K562 (cell line): Measurements from ENCODE around the gene SERPINE2. TPM values are rescaled to one million over a fixed set of nuclear protein-coding genes. Genes with fewer than 3 reads are reported as not detected.
A peak's percentile ranks its signal among the peaks of the same experiment; 100 is the strongest.

ENCODE experiments used
- ARHGAP35 ChIP-seq: fragments of 450-650 bp; IDR thresholded peaks from 2 replicates; pipeline ENCODE4 v1.6.1; 2018; ENCODE audit not compliant: partially characterized antibody
- HLTF ChIP-seq: fragments of 450-650 bp; IDR thresholded peaks from 2 replicates; pipeline ENCODE4 v1.6.1; 2016
- KDM5B ChIP-seq: fragments of 200-600 bp; sonication (generic); IDR thresholded peaks from 2 replicates; pipeline ENCODE4 v1.6.1; 2012; ENCODE audit warnings: low read depth, mild to moderate bottlenecking, moderate library complexity, low read length, control low read depth, inconsistent platforms; ENCODE audit not compliant: insufficient replicate concordance
- MAZ ChIP-seq, 2 experiments: fragments of 450-650 bp in 1 of 2; sonication (generic) in 1 of 2; formaldehyde crosslinking; IDR thresholded peaks in 1 of 2; conservative IDR thresholded peaks in 1 of 2; 2 replicates each; pipeline versions ENCODE4 v1.4.0 to v1.5.0; 2020; ENCODE audit warnings: mild to moderate bottlenecking in 1 of 2, missing genetic modification reagents in 1 of 2
- NFATC3 ChIP-seq: fragments of 450-650 bp; IDR thresholded peaks from 2 replicates; pipeline ENCODE4 v1.6.1; 2017; ENCODE audit warnings: mild to moderate bottlenecking
- SIX5 ChIP-seq, 2 experiments: IDR thresholded peaks; 2 replicates each; pipeline ENCODE4 v1.6.1; 2011; ENCODE audit warnings: low read length in 2 of 2, borderline replicate concordance in 1 of 2, low read depth in 1 of 2, mild to moderate bottlenecking in 1 of 2, moderate library complexity in 1 of 2; ENCODE audit not compliant: insufficient read depth in 1 of 2
- polyA plus RNA-seq, 8 experiments: library from polyadenylated mRNA; depleted of rRNA in 4 of 8; stranded (reverse) in 5 of 8; unstranded in 3 of 8; fragments of >200 nt; fragmentation: Nextera tagmentation in 2 of 8; fragmentation: Illumina TruSeq in 1 of 8; extraction: Ambion mirVana in 2 of 8; extraction: Trizol in 1 of 8; gene quantifications; 2 replicates each; pipeline versions ENCODE4 v1.2.1 to v1.2.3, GENCODE V29; 2011 to 2014; ENCODE audit warnings: inconsistent platforms in 1 of 8, missing spikeins in 1 of 8
- total RNA-seq, 7 experiments: library from RNA; depleted of rRNA in 6 of 7; stranded (reverse); fragments of >200 nt in 6 of 7; fragmentation: Illumina TruSeq in 2 of 7; extraction: Trizol in 2 of 7; gene quantifications; 2 replicates each; pipeline versions ENCODE4 v1.2.1 to v1.2.3, GENCODE V29; 2011 to 2021; ENCODE audit warnings: low replicate concordance in 1 of 7
- TF ChIP-seq, protein P1 (sequence below): fragments of 250-450 bp; sonication (Bioruptor Pico); IDR thresholded peaks from 2 replicates; pipeline ENCODE4 v1.4.0; 2020
- TF ChIP-seq, protein P2 (sequence below): sonication (generic); formaldehyde crosslinking; IDR thresholded peaks from 2 replicates; pipeline ENCODE4 v1.8.1; 2023; ENCODE audit warnings: mild to moderate bottlenecking, missing genetic modification reagents
- TF ChIP-seq, protein P3 (sequence below), 2 experiments: fragments of 450-650 bp; conservative IDR thresholded peaks; 2 replicates each; pipeline ENCODE4 v1.6.1; 2017; ENCODE audit warnings: mild to moderate bottlenecking in 2 of 2, moderate library complexity in 2 of 2
- TF ChIP-seq, protein P4 (sequence below): sonication (generic); formaldehyde crosslinking; IDR thresholded peaks from 2 replicates; pipeline ENCODE4 v1.5.0; 2020; ENCODE audit warnings: missing genetic modification reagents
- TF ChIP-seq, protein P5 (sequence below): fragments of 450-650 bp; IDR thresholded peaks from 2 replicates; pipeline ENCODE4 v1.6.1; 2017; ENCODE audit warnings: antibody characterized with exemption, mild to moderate bottlenecking

Gene SERPINE2
- total and polyA plus RNA-seq, 9 of the 15 experiments (the other 6 are each of a cell fraction or from before 2014, with no cell fraction given), result 0.03 to 0.16 (median 0.13) TPM; not detected in 6

DNA sequence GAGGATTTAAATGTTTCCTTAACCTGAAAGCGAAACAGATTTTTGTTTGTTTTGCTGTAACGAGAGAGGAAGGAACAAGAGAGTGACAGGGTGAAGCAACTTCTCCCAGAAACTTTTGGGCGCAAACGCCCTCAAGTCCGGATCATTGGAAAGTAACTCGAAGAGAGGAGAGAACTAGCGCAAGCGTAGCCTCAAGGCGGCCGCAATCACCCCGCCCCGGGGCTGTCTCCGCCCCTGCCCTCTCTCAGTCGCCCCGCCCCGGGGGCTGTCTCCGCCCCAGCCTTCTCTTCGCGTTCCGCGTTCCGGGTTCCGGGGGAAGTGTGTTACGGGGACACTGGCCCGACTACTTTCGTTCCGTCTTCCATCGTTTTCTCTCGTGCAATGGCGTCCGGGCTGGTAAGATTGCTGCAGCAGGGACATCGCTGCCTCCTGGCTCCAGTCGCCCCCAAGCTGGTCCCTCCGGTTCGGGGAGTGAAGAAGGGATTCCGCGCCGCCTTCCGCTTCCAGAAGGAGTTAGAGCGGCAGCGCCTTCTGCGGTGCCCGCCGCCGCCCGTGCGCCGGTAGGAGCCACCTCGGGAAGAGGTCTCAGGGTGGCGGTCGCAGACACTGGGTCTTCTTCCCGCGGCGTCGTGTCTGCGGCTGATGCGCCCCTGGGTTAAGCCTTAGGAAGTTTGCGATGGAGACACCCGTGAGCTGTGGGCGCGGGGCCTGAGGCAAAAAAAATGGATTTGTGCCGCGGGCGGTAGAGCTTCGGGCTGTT, 81.8 kb downstream of the SERPINE2 start, which contains the start of gene MRPL44 (continued):
- TF ChIP-seq, protein P1, sequence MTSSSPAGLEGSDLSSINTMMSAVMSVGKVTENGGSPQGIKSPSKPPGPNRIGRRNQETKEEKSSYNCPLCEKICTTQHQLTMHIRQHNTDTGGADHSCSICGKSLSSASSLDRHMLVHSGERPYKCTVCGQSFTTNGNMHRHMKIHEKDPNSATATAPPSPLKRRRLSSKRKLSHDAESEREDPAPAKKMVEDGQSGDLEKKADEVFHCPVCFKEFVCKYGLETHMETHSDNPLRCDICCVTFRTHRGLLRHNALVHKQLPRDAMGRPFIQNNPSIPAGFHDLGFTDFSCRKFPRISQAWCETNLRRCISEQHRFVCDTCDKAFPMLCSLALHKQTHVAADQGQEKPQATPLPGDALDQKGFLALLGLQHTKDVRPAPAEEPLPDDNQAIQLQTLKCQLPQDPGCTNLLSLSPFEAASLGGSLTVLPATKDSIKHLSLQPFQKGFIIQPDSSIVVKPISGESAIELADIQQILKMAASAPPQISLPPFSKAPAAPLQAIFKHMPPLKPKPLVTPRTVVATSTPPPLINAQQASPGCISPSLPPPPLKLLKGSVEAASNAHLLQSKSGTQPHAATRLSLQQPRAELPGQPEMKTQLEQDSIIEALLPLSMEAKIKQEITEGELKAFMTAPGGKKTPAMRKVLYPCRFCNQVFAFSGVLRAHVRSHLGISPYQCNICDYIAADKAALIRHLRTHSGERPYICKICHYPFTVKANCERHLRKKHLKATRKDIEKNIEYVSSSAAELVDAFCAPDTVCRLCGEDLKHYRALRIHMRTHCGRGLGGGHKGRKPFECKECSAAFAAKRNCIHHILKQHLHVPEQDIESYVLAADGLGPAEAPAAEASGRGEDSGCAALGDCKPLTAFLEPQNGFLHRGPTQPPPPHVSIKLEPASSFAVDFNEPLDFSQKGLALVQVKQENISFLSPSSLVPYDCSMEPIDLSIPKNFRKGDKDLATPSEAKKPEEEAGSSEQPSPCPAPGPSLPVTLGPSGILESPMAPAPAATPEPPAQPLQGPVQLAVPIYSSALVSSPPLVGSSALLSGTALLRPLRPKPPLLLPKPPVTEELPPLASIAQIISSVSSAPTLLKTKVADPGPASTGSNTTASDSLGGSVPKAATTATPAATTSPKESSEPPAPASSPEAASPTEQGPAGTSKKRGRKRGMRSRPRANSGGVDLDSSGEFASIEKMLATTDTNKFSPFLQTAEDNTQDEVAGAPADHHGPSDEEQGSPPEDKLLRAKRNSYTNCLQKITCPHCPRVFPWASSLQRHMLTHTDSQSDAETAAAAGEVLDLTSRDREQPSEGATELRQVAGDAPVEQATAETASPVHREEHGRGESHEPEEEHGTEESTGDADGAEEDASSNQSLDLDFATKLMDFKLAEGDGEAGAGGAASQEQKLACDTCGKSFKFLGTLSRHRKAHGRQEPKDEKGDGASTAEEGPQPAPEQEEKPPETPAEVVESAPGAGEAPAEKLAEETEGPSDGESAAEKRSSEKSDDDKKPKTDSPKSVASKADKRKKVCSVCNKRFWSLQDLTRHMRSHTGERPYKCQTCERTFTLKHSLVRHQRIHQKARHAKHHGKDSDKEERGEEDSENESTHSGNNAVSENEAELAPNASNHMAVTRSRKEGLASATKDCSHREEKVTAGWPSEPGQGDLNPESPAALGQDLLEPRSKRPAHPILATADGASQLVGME (CRISPR knock-in tag), result peak; percentile 87
- TF ChIP-seq, protein P2, sequence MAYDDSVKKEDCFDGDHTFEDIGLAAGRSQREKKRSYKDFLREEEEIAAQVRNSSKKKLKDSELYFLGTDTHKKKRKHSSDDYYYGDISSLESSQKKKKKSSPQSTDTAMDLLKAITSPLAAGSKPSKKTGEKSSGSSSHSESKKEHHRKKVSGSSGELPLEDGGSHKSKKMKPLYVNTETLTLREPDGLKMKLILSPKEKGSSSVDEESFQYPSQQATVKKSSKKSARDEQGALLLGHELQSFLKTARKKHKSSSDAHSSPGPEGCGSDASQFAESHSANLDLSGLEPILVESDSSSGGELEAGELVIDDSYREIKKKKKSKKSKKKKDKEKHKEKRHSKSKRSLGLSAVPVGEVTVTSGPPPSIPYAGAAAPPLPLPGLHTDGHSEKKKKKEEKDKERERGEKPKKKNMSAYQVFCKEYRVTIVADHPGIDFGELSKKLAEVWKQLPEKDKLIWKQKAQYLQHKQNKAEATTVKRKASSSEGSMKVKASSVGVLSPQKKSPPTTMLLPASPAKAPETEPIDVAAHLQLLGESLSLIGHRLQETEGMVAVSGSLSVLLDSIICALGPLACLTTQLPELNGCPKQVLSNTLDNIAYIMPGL, result peak; percentile 76; the same call in 1 of the 2 replicates
- TF ChIP-seq NFATC3 (no peak), HLTF (peak; percentile 78; the same call in 1 of the 2 replicates), MAZ (CRISPR knock-in tag; conservative IDR thresholded peaks at IDR 0.05 in 1 of 2, IDR thresholded peaks at IDR 0.05 in 1 of 2) (peak; percentile 88 to 98), ARHGAP35 (no peak), SIX5 (IDR thresholded peaks at IDR 0.05; ENCODE audit: borderline replicate concordance in 1 of 2, insufficient read depth in 1 of 2, low read depth in 1 of 2, low read length in 2 of 2) (peak; percentile 58 to 65), KDM5B (peak; percentile 89)
- TF ChIP-seq, protein P3, sequence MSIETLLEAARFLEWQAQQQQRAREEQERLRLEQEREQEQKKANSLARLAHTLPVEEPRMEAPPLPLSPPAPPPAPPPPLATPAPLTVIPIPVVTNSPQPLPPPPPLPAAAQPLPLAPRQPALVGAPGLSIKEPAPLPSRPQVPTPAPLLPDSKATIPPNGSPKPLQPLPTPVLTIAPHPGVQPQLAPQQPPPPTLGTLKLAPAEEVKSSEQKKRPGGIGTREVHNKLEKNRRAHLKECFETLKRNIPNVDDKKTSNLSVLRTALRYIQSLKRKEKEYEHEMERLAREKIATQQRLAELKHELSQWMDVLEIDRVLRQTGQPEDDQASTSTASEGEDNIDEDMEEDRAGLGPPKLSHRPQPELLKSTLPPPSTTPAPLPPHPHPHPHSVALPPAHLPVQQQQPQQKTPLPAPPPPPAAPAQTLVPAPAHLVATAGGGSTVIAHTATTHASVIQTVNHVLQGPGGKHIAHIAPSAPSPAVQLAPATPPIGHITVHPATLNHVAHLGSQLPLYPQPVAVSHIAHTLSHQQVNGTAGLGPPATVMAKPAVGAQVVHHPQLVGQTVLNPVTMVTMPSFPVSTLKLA (conservative IDR thresholded peaks at IDR 0.05), result peak in 1 of 2 experiments; percentile 78; a peak in 2 of 4 replicates
- TF ChIP-seq, protein P4, sequence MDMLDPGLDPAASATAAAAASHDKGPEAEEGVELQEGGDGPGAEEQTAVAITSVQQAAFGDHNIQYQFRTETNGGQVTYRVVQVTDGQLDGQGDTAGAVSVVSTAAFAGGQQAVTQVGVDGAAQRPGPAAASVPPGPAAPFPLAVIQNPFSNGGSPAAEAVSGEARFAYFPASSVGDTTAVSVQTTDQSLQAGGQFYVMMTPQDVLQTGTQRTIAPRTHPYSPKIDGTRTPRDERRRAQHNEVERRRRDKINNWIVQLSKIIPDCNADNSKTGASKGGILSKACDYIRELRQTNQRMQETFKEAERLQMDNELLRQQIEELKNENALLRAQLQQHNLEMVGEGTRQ (CRISPR knock-in tag), result no peak
- TF ChIP-seq, protein P5, sequence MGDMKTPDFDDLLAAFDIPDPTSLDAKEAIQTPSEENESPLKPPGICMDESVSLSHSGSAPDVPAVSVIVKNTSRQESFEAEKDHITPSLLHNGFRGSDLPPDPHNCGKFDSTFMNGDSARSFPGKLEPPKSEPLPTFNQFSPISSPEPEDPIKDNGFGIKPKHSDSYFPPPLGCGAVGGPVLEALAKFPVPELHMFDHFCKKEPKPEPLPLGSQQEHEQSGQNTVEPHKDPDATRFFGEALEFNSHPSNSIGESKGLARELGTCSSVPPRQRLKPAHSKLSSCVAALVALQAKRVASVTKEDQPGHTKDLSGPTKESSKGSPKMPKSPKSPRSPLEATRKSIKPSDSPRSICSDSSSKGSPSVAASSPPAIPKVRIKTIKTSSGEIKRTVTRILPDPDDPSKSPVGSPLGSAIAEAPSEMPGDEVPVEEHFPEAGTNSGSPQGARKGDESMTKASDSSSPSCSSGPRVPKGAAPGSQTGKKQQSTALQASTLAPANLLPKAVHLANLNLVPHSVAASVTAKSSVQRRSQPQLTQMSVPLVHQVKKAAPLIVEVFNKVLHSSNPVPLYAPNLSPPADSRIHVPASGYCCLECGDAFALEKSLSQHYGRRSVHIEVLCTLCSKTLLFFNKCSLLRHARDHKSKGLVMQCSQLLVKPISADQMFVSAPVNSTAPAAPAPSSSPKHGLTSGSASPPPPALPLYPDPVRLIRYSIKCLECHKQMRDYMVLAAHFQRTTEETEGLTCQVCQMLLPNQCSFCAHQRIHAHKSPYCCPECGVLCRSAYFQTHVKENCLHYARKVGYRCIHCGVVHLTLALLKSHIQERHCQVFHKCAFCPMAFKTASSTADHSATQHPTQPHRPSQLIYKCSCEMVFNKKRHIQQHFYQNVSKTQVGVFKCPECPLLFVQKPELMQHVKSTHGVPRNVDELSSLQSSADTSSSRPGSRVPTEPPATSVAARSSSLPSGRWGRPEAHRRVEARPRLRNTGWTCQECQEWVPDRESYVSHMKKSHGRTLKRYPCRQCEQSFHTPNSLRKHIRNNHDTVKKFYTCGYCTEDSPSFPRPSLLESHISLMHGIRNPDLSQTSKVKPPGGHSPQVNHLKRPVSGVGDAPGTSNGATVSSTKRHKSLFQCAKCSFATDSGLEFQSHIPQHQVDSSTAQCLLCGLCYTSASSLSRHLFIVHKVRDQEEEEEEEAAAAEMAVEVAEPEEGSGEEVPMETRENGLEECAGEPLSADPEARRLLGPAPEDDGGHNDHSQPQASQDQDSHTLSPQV, result no peak
